Glomerular endothelial cell (primary cell): ENCODE data around the gene DNAJB5. TPM values are rescaled to one million over a fixed set of nuclear protein-coding genes. Genes with fewer than 3 reads are reported as not detected.

Experiments
- DNase-seq: peaks from one replicate; pipeline ENCODE4 v3.0.0-alpha.2; 2011; ENCODE audit warnings: low read depth, low spot score; ENCODE audit errors: extremely low read depth
- total RNA-seq: library from RNA; depleted of rRNA; stranded (reverse); fragments of >200 nt; gene quantifications from 2 replicates; pipeline ENCODE4 v1.2.3, GENCODE V29; 2015

Gene DNAJB5
- total RNA-seq, 1 donor from 2014 or later = 14.1 TPM

GRCh38 chr9:35044071-35044470, 54.5 kb downstream of the DNAJB5 start:
- DNase-seq = no peak

Other genes starting within 250 kb of the DNAJB5 start
- gene PHF24, start 31.5 kb upstream of the DNAJB5 start, total RNA-seq = 0.06 TPM in 1 of 2 replicates, not detected in the other
- 317 and 380 TPM in 2 replicates for gene VCP, start 82.9 kb downstream of the DNAJB5 start, total RNA-seq
- gene FANCG, start 90.2 kb downstream of the DNAJB5 start, total RNA-seq = 14.2 and 24.7 TPM in 2 replicates
- 17.3 and 18.1 TPM in 2 replicates for gene PIGO, start 106.8 kb downstream of the DNAJB5 start, total RNA-seq
- gene STOML2, start 113.4 kb downstream of the DNAJB5 start, total RNA-seq = 111 and 129 TPM in 2 replicates
- gene ATOSB, start 126.1 kb downstream of the DNAJB5 start, total RNA-seq = 54.5 and 89.8 TPM in 2 replicates
- 32.3 and 38.9 TPM in 2 replicates for gene UNC13B, start 172.3 kb downstream of the DNAJB5 start, total RNA-seq